Measurements from ENCODE around the gene CNTN2.

GRCh38 chr1:205038132-205038786 lies 4.8 kb upstream of the CNTN2 start:
- TF ChIP-seq GATA1 (IDR thresholded peaks at IDR 0.05; ENCODE audit: low read depth, low read length): no peak
- no peak for TF ChIP-seq POLR2A (IDR thresholded peaks at IDR 0.05; ENCODE audit: low read length)

Measured in erythroblast (primary cell).